CD14-positive monocyte (primary cell): Measurements from ENCODE around the gene SEMA7A. TPM values are rescaled to one million over a fixed set of nuclear protein-coding genes. Genes with fewer than 3 reads are reported as not detected.

ENCODE experiments used
- DNase-seq, 3 donors: peaks; one replicate each; pipeline ENCODE4 v3.0.0-alpha.2; 2011 to 2022
- H2AFZ ChIP-seq: 2 replicates; pipeline ENCODE4 v1.6.0; 2012; ENCODE audit warnings: mild to moderate bottlenecking, low read depth, low read length, inconsistent platforms; ENCODE audit not compliant: insufficient read depth, poor library complexity, severe bottlenecking
- H3K27ac ChIP-seq, 2 donors: 1 replicate in 1 of 2; 2 replicates in 1 of 2; pipeline ENCODE4 v1.5.1; 2012 to 2013; ENCODE audit warnings: low read length in 2 of 2, control low read depth in 1 of 2, inconsistent platforms in 1 of 2, low read depth in 1 of 2, mild to moderate bottlenecking in 1 of 2
- H3K27me3 ChIP-seq, 2 donors: one replicate each; pipeline versions ENCODE4 v1.6.0 to v1.6.1; 2011 to 2013; ENCODE audit warnings: low read length in 2 of 2; ENCODE audit not compliant: control insufficient read depth in 2 of 2, insufficient read depth in 2 of 2
- H3K36me3 ChIP-seq, 2 donors: replicated peaks in 1 of 2; 1 replicate in 1 of 2; 2 replicates in 1 of 2; pipeline versions ENCODE4 v1.5.1 to v1.6.1; 2012 to 2013; ENCODE audit warnings: low read length in 2 of 2, control low read depth in 1 of 2, inconsistent platforms in 1 of 2, mild to moderate bottlenecking in 1 of 2; ENCODE audit not compliant: insufficient read depth in 2 of 2, control insufficient read depth in 1 of 2
- H3K4me1 ChIP-seq, 2 donors: 1 replicate in 1 of 2; 2 replicates in 1 of 2; pipeline versions ENCODE4 v1.5.1 to v1.6.1; 2012 to 2013; ENCODE audit warnings: low read length in 2 of 2, control low read depth in 1 of 2, inconsistent platforms in 1 of 2, mild to moderate bottlenecking in 1 of 2, moderate library complexity in 1 of 2; ENCODE audit not compliant: insufficient read depth in 2 of 2, control insufficient read depth in 1 of 2
- H3K4me2 ChIP-seq: replicated peaks from 2 replicates; pipeline ENCODE3; 2012; ENCODE audit warnings: low read length, moderate library complexity, mild to moderate bottlenecking; ENCODE audit not compliant: poor library complexity, severe bottlenecking; ENCODE audit errors: extremely low read depth
- H3K4me3 ChIP-seq, 3 experiments: fragments of 200-600 bp in 1 of 3; sonication (generic) in 1 of 3; replicated peaks in 1 of 3; 1 replicate in 2 of 3; 2 replicates in 1 of 3; pipeline ENCODE4 v1.5.1; 2011 to 2013; ENCODE audit warnings: low read length in 3 of 3, mild to moderate bottlenecking in 3 of 3, control low read depth in 2 of 3, low read depth in 2 of 3, inconsistent platforms in 1 of 3, moderate library complexity in 1 of 3
- H3K79me2 ChIP-seq: 2 replicates; pipeline ENCODE4 v1.6.0; 2012; ENCODE audit warnings: mild to moderate bottlenecking, control low read depth, inconsistent platforms, low read length, moderate library complexity; ENCODE audit not compliant: insufficient read depth
- H3K9ac ChIP-seq: 2 replicates; pipeline ENCODE4 v1.6.0; 2017; ENCODE audit warnings: low read length, mild to moderate bottlenecking; ENCODE audit not compliant: insufficient read depth, poor library complexity, severe bottlenecking
- H3K9me3 ChIP-seq, 2 donors: replicated peaks in 1 of 2; 1 replicate in 1 of 2; 2 replicates in 1 of 2; pipeline versions ENCODE4 v1.5.1 to v1.6.1; 2012 to 2013; ENCODE audit warnings: low read length in 2 of 2, control low read depth in 1 of 2; ENCODE audit not compliant: control insufficient read depth in 1 of 2, insufficient read depth in 1 of 2
- H4K20me1 ChIP-seq: 2 replicates; pipeline ENCODE4 v1.6.0; 2012; ENCODE audit warnings: mild to moderate bottlenecking, low read length, control low read depth, moderate library complexity; ENCODE audit not compliant: insufficient read depth
- H3K27ac Mint-ChIP-seq, 7 donors: one replicate each; pipeline ENCODE4 v1.8.0; 2020; ENCODE audit warnings: mild to moderate bottlenecking in 7 of 7, mixed read lengths in 7 of 7, moderate library complexity in 6 of 7, inconsistent platforms in 2 of 7
- H3K27me3 Mint-ChIP-seq, 3 donors: one replicate each; pipeline ENCODE4 v1.8.0; 2021 to 2022; ENCODE audit warnings: low read depth in 3 of 3, mild to moderate bottlenecking in 3 of 3, mixed read lengths in 3 of 3, moderate library complexity in 3 of 3, inconsistent platforms in 1 of 3
- H3K36me3 Mint-ChIP-seq, 2 donors: one replicate each; pipeline ENCODE4 v1.8.0; 2020; ENCODE audit warnings: mixed read lengths in 2 of 2, inconsistent platforms in 1 of 2, mild to moderate bottlenecking in 1 of 2
- H3K4me1 Mint-ChIP-seq: one replicate; pipeline ENCODE4 v1.8.0; 2020; ENCODE audit warnings: mild to moderate bottlenecking, mixed read lengths
- H3K4me3 Mint-ChIP-seq, 2 donors: one replicate each; pipeline ENCODE4 v1.8.0; 2020; ENCODE audit warnings: mild to moderate bottlenecking in 2 of 2, mixed read lengths in 2 of 2, moderate library complexity in 1 of 2
- H3K9me3 Mint-ChIP-seq, 7 donors: one replicate each; pipeline ENCODE4 v1.8.0; 2020 to 2022; ENCODE audit warnings: mixed read lengths in 7 of 7, mild to moderate bottlenecking in 6 of 7, moderate library complexity in 6 of 7, inconsistent platforms in 2 of 7
- WGBS: methylation state at CpG from one replicate; pipeline ENCODE4 v1.1.5; 2013; ENCODE audit warnings: missing lambda C conversion rate; ENCODE audit not compliant: insufficient coverage; 5-methylcytosine and 5-hydroxymethylcytosine counted together
- intact Hi-C, 2 donors: fragments of 100-400 bp; cut with micrococcal nuclease; formaldehyde crosslinking; loops; one replicate each; pipeline versions ENCODE4 v1.15.0 to v1.15.1; 2023
- polyA plus RNA-seq, 3 donors: library from polyadenylated mRNA; depleted of rRNA in 1 of 3; unstranded in 2 of 3; stranded (reverse) in 1 of 3; fragments of 300-500 nt in 2 of 3; fragments of >200 nt in 1 of 3; fragmentation: Illumina TruSeq in 2 of 3; gene quantifications; 1 replicate in 2 of 3; 2 replicates in 1 of 3; pipeline ENCODE4 v1.2.3, GENCODE V29; 2012 to 2021
- TF ChIP-seq, protein P1 (sequence below): fragments of 200-600 bp; IDR thresholded peaks from one replicate; pipeline ENCODE4 v1.8.0; 2022; ENCODE audit warnings: antibody characterized with exemption, mild to moderate bottlenecking

The SEMA7A gene
- polyA plus RNA-seq, 3 donors: 0.04 to 4.8 (median 0.15) TPM

DNA sequence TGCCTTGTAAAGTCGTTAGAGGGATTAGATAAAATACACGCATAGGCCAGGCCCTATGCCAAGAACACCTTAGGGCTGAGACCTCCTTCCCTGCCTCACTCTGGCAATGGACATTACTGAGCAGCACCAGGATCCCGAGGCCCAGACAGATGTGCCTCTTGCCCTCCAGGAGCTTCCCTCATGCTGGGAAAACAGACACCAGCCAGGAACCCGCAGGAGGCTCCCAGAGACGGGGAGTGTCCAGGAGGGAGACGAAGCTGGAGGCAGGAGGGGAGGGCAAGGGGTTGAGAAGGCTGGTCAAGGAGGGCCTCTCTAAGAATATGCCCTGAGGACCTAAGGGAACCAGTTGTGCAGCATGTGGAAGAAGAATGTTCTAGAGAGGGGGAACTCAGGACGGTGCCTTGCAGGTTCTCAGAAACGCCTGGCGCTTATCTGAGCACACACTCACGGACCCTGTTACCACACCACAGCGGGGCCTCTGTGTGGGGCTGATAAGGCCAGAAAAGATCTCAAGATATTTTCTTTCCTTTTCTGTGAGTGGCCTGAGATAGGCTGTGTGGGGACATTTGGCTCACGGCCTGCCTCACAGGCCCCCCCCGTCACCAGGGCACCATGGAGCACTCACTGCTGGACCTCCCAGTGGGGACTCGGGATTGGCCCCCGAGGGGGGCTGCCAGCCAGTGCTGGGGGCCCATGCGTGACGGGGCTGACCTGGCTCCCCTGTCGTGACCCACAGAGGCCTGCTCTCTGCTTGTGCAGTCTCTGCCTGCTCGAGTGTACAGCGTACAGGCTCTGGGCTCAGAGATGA lies 44.3 kb downstream of the SEMA7A start:
- Mint-ChIP-seq H3K27ac (peak overlapping the region in 2 of 7 donors; percentile 41 to 56), H3K36me3 (no peaks in the 10 kb centered on the region), H3K4me3 (peak overlapping the region in 1 of 2 donors; percentile 26), H3K4me1 (peaks cover 33% of the 10 kb centered on the region), H3K27me3 (peaks cover 6 to 26% (median 22%) of the 10 kb centered on the region in 3 donors), H3K9me3 (peaks cover 0 to 7% (median 0%) of the 10 kb centered on the region in 7 donors)
- H3K9me3 ChIP-seq: no peaks in the 10 kb centered on the region
- no peak overlapping the region for H3K27ac ChIP-seq
- H2AFZ ChIP-seq: no peak overlapping the region
- no peaks in the 10 kb centered on the region for H3K36me3 ChIP-seq
- TF ChIP-seq, protein P1, sequence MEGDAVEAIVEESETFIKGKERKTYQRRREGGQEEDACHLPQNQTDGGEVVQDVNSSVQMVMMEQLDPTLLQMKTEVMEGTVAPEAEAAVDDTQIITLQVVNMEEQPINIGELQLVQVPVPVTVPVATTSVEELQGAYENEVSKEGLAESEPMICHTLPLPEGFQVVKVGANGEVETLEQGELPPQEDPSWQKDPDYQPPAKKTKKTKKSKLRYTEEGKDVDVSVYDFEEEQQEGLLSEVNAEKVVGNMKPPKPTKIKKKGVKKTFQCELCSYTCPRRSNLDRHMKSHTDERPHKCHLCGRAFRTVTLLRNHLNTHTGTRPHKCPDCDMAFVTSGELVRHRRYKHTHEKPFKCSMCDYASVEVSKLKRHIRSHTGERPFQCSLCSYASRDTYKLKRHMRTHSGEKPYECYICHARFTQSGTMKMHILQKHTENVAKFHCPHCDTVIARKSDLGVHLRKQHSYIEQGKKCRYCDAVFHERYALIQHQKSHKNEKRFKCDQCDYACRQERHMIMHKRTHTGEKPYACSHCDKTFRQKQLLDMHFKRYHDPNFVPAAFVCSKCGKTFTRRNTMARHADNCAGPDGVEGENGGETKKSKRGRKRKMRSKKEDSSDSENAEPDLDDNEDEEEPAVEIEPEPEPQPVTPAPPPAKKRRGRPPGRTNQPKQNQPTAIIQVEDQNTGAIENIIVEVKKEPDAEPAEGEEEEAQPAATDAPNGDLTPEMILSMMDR: no peak
- DNase-seq: no peak
- no peaks in the 10 kb centered on the region for H4K20me1 ChIP-seq
- H3K4me3 ChIP-seq: no peak overlapping the region
- H3K4me2 ChIP-seq: no peak overlapping the region
- H3K4me1 ChIP-seq: peaks cover 20 to 38% of the 10 kb centered on the region in 2 donors
- 44% methylated on average over 13 of the region's 20 CpGs for WGBS
- no peaks in the 10 kb centered on the region for H3K27me3 ChIP-seq
- H3K9ac ChIP-seq: no peak overlapping the region
- H3K79me2 ChIP-seq: no peaks in the 10 kb centered on the region
- intact Hi-C loops: no loop called here

DNA sequence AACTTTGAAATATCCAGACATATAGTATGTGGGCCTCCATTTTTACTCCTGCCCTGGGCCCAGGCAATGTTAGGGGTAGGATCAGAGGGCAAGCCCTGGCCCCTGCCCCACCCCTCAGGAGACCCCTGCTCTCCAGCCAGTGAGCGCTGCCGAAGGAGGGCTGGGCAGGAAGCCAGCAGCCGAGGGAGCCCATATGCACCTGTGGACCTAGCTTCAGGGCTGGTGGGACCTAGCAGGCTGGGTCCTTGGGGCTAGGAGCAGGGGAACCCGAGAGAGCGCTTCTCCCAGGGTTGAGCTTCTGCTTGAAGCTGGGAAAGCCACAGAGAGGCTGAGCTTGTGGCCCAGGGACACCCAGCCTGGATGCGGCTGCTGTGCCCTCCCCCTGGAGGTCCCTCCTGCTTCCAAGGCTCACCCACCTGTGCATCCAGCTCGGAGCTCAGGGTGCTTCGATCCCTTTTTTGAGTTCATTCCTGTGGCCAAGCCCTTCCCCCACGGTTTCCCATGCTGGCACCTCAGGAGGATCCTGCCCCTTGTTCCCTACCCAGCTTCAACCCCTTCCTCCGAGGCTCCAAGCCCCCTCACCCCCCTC lies 45.3 kb downstream of the SEMA7A start:
- no peak for DNase-seq
- H3K27ac ChIP-seq: no peak overlapping the region
- 91% methylated on average over 9 of the region's 10 CpGs for WGBS
- H3K9me3 Mint-ChIP-seq: peaks cover 0 to 3% (median 0%) of the 10 kb centered on the region in 7 donors
- H3K27me3 Mint-ChIP-seq: peaks cover 6 to 25% (median 20%) of the 10 kb centered on the region in 3 donors
- no peak overlapping the region for H2AFZ ChIP-seq
- TF ChIP-seq, protein P1: no peak
- H3K79me2 ChIP-seq: no peaks in the 10 kb centered on the region
- no peak overlapping the region for H3K4me3 ChIP-seq
- no peak overlapping the region for H3K27ac Mint-ChIP-seq
- no peak overlapping the region for H3K9ac ChIP-seq
- no peak overlapping the region for H3K4me3 Mint-ChIP-seq
- no peaks in the 10 kb centered on the region for H3K27me3 ChIP-seq
- H4K20me1 ChIP-seq: no peaks in the 10 kb centered on the region
- no peaks in the 10 kb centered on the region for H3K36me3 ChIP-seq
- H3K9me3 ChIP-seq: no peaks in the 10 kb centered on the region
- peaks cover 20 to 38% of the 10 kb centered on the region in 2 donors for H3K4me1 ChIP-seq
- H3K36me3 Mint-ChIP-seq: no peaks in the 10 kb centered on the region
- H3K4me1 Mint-ChIP-seq: peaks cover 33% of the 10 kb centered on the region
- no peak overlapping the region for H3K4me2 ChIP-seq
- intact Hi-C loops: no loop called here
